Measurements from ENCODE around the gene ABCC4. TPM values are rescaled to one million over a fixed set of nuclear protein-coding genes. Genes with fewer than 3 reads are reported as not detected.

The ABCC4 gene
- total RNA-seq, 1 experiment from 2014 or later = 12.9 TPM

DNA sequence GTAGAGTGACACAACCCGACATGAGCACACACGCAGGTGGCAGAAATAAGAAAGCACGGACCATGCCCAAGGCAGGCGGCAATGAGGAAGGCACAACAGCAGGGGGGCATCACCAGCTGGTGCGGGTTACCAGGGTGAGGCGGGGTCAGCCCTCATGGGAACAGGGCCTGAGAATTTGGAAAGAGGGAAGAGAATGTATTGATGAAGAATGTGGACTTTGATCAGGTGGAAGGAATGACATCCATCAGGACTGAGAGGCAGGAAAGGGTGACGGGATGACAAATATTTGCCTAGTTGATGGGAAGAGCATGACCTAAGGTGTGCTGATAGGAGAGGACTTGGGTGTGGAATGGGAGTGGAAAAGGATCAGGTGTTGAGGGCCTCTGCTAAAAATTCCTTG, 177.5 kb downstream of the ABCC4 start:
- no peaks in the 10 kb centered on the region for H3K9me3 ChIP-seq (replicated peaks)
- DNase-seq (ENCODE audit: low read depth in 1 of 2, low spot score in 2 of 2) = no peak
- H3K27me3 ChIP-seq (replicated peaks) = no peaks in the 10 kb centered on the region
- H3K27ac ChIP-seq = no peak overlapping the region
- no peak overlapping the region for H3K4me3 ChIP-seq
- peaks cover 7% of the 10 kb centered on the region for H3K4me1 ChIP-seq (replicated peaks)
- no peaks in the 10 kb centered on the region for H3K36me3 ChIP-seq

DNA sequence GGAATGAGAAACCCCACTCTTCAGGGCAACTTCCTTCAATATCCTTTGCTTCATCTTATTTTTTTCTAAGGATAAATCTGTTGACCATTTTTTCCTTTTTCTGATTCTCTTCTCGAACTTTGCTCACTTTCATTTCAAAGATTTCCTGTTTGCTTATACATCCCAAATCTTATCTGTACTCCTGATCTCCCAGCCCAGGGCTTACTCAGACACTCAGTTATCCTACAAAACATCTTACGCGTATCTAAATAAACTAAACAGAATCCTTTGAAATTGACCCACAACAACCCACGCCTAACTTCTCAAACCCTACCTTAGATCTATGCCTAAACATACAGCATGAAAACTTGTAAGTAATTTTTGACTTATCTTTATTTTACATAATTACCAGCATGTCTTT, 179.2 kb downstream of the ABCC4 start:
- H3K4me3 ChIP-seq = no peak overlapping the region
- H3K4me1 ChIP-seq (replicated peaks) = no peaks in the 10 kb centered on the region; the same call in 1 of the 2 replicates
- no peak overlapping the region for H3K27ac ChIP-seq
- no peaks in the 10 kb centered on the region for H3K36me3 ChIP-seq
- DNase-seq (ENCODE audit: low read depth in 1 of 2, low spot score in 2 of 2) = peak in 1 of 2 experiments; percentile 14
- no peaks in the 10 kb centered on the region for H3K27me3 ChIP-seq (replicated peaks)
- H3K9me3 ChIP-seq (replicated peaks) = no peaks in the 10 kb centered on the region

DNA sequence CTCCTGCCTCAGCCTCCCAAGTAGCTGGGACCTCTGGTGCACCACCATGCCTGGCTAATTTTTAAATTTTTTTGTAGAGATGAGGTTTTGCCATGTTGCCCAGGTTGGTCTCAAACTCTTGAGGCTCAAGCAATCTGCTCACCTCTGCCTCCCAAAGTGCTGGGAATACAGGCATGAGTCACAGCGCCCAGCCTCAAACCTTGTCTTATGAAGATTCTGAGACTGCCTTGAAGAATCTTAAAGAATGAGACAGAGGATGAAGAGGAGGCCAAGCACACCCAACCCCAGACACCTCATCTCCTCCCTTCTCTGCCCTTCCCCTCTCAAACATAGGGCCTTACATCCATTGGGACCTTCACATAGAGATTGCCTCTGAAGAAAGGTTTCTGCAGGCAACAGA, 179.7 kb downstream of the ABCC4 start:
- DNase-seq (ENCODE audit: low read depth in 1 of 2, low spot score in 2 of 2) = no peak
- Histone ChIP-seq H3K4me1 (replicated peaks) (no peaks in the 10 kb centered on the region; the same call in 1 of the 2 replicates), H3K27me3 (replicated peaks) (no peaks in the 10 kb centered on the region), H3K4me3 (no peak overlapping the region), H3K27ac (no peak overlapping the region), H3K36me3 (no peaks in the 10 kb centered on the region), H3K9me3 (replicated peaks) (no peaks in the 10 kb centered on the region)

DNA sequence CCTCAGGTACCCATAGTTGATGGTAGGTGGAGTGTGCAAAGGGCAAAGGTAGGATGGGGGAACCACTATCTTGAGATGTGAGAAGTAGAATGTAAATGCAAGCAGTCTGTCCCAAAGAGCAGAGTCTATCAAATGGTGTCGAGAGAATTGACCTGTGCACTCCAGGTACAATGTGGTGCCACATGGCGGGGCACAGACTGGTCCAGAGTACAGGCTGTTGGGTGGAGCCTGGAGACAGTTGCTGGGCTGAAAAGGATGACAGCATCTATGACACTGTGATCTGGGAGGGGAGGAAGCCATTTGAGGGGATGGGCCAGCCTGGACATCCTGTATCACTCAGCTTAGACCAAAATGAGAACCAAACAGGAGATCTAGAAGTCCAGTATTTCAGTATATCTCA, 180.6 kb downstream of the ABCC4 start:
- Histone ChIP-seq H3K4me3 (no peak overlapping the region), H3K27ac (no peak overlapping the region), H3K36me3 (no peaks in the 10 kb centered on the region), H3K4me1 (replicated peaks) (no peaks in the 10 kb centered on the region; the same call in 1 of the 2 replicates), H3K27me3 (replicated peaks) (no peaks in the 10 kb centered on the region), H3K9me3 (replicated peaks) (no peaks in the 10 kb centered on the region)
- no peak for DNase-seq (ENCODE audit: low read depth in 1 of 2, low spot score in 2 of 2)

DNA sequence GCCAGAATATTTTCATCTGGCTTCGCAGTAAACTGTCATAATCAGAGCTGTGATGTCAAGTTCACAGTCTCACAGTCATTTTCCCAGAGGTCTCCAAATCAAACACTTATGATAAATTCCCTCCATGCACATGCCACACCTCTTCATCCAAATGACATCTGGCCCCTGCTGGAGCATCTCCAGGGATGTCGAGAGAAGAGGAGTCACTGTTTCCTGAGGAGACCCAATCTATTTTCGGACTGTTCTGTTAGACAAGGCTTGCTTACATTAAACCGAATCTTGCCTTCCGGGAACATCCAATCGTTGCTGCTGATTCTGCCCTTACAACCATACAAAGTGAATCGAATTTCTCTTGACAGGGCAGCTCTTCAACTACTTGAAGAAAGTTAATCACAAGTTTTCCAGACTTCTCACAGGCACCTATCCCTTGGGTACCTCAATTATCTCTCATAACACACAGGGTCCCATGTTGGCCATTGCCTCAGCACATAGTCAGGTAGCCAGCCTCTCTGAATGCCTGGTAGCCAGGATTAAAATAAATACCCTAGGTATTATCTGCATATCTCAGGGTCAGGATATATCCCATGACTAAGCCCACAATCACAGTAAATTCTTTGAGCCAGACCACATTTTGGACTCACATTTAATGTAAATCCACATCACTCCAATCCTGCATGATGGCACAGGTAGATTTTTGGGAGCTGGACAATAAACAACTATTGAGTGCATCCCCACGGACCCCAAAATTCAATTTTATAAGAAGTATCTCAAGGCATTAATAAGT, 182.5 kb downstream of the ABCC4 start:
- no peak overlapping the region for H3K4me3 ChIP-seq
- no peak for DNase-seq (ENCODE audit: low read depth in 1 of 2, low spot score in 2 of 2)
- no peaks in the 10 kb centered on the region; the same call in 1 of the 2 replicates for H3K4me1 ChIP-seq (replicated peaks)
- no peaks in the 10 kb centered on the region for H3K27me3 ChIP-seq (replicated peaks)
- no peaks in the 10 kb centered on the region for H3K36me3 ChIP-seq
- H3K9me3 ChIP-seq (replicated peaks) = no peaks in the 10 kb centered on the region
- H3K27ac ChIP-seq = no peak overlapping the region

DNA sequence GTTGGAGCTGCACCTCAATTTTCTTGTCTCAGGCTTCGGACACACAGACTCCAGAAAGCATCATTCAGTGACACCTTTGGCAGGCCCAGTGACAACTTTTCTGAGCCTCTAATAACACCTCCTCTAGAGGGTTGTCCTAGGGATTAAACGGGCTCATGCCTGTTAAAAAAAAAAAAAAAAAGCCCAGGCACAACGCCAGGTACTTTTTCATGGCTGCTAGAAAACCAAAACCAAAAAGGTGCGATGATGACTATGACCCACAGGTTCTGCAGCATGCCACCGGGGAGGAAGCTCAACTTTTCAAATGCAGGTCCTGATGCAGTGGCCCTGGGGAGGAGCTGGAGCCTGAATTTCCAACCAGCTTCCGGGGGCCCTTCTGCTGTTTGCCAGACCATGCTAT, 184.2 kb downstream of the ABCC4 start:
- DNase-seq (ENCODE audit: low read depth in 1 of 2, low spot score in 2 of 2) = no peak
- H3K27me3 ChIP-seq (replicated peaks) = no peaks in the 10 kb centered on the region
- H3K27ac ChIP-seq = no peak overlapping the region
- no peak overlapping the region for H3K4me3 ChIP-seq
- no peaks in the 10 kb centered on the region for H3K36me3 ChIP-seq
- no peaks in the 10 kb centered on the region for H3K9me3 ChIP-seq (replicated peaks)
- H3K4me1 ChIP-seq (replicated peaks) = no peaks in the 10 kb centered on the region; the same call in 1 of the 2 replicates

DNA sequence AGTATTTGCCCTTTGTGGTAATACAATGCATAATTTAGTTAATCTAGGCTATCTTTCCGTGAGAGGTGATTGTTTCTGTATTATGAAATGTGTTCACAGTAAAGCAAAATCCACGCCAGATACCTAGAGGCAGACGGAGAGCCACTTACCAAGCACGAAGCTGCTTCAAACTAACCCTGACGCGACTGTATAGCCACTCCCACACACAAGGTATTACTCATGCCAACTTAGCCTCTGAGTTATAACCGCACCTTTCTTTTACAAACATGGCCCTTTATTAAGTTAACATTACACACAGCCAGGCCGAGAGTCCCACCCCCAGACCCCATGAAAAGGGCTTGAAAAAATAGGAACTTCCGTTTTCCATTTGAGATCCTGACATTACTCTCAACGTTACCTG, 185.7 kb downstream of the ABCC4 start:
- H3K27ac ChIP-seq = no peak overlapping the region
- no peak overlapping the region for H3K4me3 ChIP-seq
- no peaks in the 10 kb centered on the region for H3K27me3 ChIP-seq (replicated peaks)
- H3K36me3 ChIP-seq = no peaks in the 10 kb centered on the region
- H3K4me1 ChIP-seq (replicated peaks) = no peaks in the 10 kb centered on the region
- DNase-seq (ENCODE audit: low read depth in 1 of 2, low spot score in 2 of 2) = no peak
- H3K9me3 ChIP-seq (replicated peaks) = no peaks in the 10 kb centered on the region

DNA sequence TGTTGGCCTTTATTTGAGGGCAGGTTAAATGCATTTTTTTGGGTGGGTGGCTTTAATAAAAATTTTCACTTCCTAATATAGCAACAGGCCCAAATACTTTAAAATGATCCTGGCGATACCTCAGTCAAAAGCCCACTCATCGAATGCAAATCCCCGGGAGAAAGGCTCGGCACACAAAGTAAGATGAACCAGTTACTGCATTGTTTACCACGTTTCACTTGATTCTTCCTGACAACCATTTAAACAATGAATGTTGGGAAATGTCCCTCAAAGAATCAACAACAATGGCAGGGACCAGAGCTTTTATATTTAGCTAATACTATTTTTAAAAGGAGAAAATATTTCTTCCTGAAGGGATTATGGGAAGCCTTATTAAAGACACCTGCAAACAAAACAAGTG, 187.7 kb downstream of the ABCC4 start:
- no peaks in the 10 kb centered on the region for H3K4me1 ChIP-seq (replicated peaks)
- no peak for DNase-seq (ENCODE audit: low read depth in 1 of 2, low spot score in 2 of 2)
- no peak overlapping the region for H3K27ac ChIP-seq
- no peak overlapping the region for H3K4me3 ChIP-seq
- no peaks in the 10 kb centered on the region for H3K9me3 ChIP-seq (replicated peaks)
- no peaks in the 10 kb centered on the region for H3K27me3 ChIP-seq (replicated peaks)
- H3K36me3 ChIP-seq = no peaks in the 10 kb centered on the region

DNA sequence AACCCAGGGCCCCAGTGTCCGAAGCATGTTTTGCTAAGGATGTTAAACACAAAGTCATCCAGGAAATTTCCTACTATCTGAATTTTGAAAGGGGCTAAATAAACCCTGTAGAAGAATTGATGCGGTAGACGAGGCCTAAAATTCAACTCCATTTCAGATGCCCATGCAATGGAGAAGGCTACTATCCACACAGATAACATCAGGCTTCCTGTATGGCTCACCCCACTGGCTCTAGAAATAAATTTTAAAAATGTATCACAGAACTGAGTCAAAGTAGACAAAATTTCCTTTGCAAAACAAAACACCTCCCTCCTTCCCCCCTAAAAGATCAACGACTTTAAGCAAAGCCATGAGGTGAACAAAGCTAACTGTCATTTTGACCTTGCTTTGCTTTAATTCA, 188.4 kb downstream of the ABCC4 start:
- Histone ChIP-seq H3K36me3 (no peaks in the 10 kb centered on the region), H3K27me3 (replicated peaks) (no peaks in the 10 kb centered on the region), H3K9me3 (replicated peaks) (no peaks in the 10 kb centered on the region)

DNA sequence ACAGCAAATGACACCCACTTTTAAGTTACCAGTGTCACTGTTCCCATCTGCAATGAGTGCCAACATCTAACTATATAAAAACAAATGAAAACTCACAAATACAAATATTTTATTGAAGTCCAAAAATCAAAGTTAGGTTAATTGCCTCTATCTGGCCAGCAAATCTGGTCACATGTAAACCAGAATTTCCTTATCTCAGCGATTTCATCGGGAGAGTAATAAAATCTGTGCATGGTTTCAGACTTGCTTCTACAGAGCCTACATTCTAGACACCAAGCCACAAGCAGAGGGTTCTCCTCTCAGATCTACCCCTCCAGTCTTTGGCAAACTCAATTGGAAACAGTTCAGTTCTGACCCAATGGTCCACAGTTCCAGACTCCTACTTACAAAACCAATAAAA, 189.6 kb downstream of the ABCC4 start:
- Histone ChIP-seq H3K27ac (no peak overlapping the region), H3K36me3 (no peaks in the 10 kb centered on the region), H3K4me1 (replicated peaks) (no peaks in the 10 kb centered on the region), H3K27me3 (replicated peaks) (no peaks in the 10 kb centered on the region), H3K9me3 (replicated peaks) (no peaks in the 10 kb centered on the region), H3K4me3 (no peak overlapping the region)
- no peak for DNase-seq (ENCODE audit: low read depth in 1 of 2, low spot score in 2 of 2)

More for the DNA sequence above, 188.4 kb downstream of the ABCC4 start:
- no peaks in the 10 kb centered on the region for H3K4me1 ChIP-seq (replicated peaks)
- H3K27ac ChIP-seq = no peak overlapping the region
- no peak overlapping the region for H3K4me3 ChIP-seq
- DNase-seq (ENCODE audit: low read depth in 1 of 2, low spot score in 2 of 2) = no peak

DNA sequence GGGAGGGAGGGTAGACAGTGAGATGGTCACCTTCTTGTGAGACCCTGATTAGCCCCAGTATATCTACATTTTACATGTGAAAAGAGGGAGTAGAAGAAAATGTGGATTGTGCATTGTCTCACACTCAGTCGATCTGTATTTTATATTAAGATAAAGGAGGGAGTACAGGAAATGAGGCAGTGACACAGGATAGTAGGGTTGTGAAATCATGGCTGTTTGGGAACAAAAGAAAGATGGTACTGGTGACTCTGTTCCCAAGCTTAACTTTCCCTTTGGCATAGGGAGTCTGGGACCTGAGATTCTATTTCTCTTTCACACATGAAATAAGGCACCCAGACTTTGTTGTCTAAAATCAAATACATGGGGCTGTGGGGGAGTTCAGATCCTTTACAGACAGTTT, 194.7 kb downstream of the ABCC4 start:
- Histone ChIP-seq H3K27me3 (replicated peaks) (no peaks in the 10 kb centered on the region), H3K36me3 (no peaks in the 10 kb centered on the region), H3K4me1 (replicated peaks) (peaks cover 4% of the 10 kb centered on the region), H3K27ac (no peak overlapping the region), H3K9me3 (replicated peaks) (no peaks in the 10 kb centered on the region), H3K4me3 (no peak overlapping the region)
- DNase-seq (ENCODE audit: low read depth in 1 of 2, low spot score in 2 of 2) = no peak

DNA sequence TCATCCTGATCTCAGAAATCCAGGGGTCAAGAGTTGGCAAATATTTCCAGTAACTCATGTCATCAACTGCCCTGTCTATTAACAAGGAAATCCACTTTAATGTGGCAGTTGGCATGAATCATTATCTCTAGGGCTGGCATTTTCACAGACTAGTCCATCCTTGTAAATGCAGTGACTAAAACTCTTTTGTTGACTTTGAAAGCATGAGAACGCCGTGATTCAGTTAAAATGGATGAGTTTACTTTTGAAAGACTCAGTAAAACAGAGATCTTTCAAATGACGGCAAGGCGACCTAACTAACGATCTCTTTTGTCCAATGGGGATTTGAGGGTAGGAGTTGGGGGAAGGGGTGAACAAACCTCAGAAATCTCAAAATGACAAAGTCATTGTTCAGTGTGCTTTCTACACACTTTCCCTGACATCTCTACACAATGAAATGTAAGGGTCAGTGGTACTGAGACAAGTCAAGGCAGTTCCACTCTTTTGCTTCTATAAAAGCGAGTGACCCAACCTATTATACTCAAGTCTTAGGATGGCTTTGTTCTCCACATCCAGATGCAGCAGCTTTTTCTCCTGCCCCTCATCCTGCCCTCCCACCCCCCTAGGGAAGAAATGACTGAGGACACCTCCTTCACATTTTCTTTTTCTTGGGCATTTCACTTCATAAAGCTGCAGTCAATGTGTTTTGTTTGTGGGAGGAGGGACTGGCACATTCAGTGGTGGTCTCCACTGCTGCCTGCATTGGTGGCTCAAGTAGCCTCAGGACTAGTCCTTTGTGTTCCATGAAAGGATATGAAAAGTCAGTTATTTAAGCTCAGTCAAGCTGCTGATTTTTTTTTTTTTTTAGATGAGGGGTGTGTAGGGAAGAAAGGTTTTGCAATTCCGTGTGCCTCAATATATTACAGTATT, 200.5 kb downstream of the ABCC4 start:
- Histone ChIP-seq H3K9me3 (replicated peaks) (no peaks in the 10 kb centered on the region), H3K4me1 (replicated peaks) (peaks cover 31% of the 10 kb centered on the region)
- DNase-seq (ENCODE audit: low read depth in 1 of 2, low spot score in 2 of 2) = peak; percentile 50 to 80

DNA sequence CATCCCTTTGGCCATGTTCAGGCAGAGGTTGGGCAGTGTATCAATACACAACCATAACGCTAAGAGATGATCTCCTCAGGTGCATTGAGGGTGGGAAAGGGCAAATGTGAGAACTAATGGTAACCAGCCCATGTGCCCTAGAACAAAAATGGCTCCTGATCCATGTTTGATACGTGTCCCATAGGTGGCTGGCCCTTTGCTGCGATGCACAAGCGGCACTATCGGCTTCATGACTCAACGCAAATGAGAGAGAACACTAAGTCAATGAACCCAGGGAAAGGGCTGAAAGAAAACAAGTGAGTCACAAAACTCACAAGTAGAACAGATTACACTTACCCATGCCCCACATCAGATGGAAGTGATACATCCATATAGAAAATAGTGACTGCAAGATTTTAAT, 201.7 kb downstream of the ABCC4 start:
- Histone ChIP-seq H3K27ac (peak overlapping the region; percentile 94), H3K27me3 (replicated peaks) (no peaks in the 10 kb centered on the region), H3K4me3 (no peak overlapping the region), H3K9me3 (replicated peaks) (no peaks in the 10 kb centered on the region), H3K4me1 (replicated peaks) (peaks cover 31% of the 10 kb centered on the region), H3K36me3 (no peaks in the 10 kb centered on the region)
- DNase-seq (ENCODE audit: low read depth in 1 of 2, low spot score in 2 of 2) = peak in 1 of 2 experiments; percentile 51

More for the DNA sequence above, 200.5 kb downstream of the ABCC4 start:
- Histone ChIP-seq H3K27ac (peak overlapping the region; percentile 94), H3K4me3 (no peak overlapping the region), H3K27me3 (replicated peaks) (no peaks in the 10 kb centered on the region), H3K36me3 (no peaks in the 10 kb centered on the region)

DNA sequence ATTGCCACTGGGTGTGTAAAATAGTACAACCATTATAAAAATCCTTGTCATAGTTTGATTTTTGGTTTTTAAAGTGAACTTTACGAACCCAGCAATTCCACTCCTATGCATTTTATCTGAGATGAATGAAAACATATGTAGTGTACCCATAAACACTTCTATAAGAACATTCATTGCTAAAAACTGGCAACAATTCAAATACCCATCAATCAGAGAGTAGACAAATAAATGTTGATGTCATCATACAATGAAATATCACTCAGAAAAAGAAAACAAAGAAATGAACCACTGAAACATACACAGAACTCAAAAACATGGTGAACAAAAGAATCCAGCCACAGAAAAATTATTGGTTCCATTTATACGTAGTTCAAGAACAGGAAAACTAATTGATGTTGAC, 202.3 kb downstream of the ABCC4 start:
- no peak overlapping the region for H3K4me3 ChIP-seq
- H3K36me3 ChIP-seq = no peaks in the 10 kb centered on the region
- no peaks in the 10 kb centered on the region for H3K9me3 ChIP-seq (replicated peaks)
- H3K27me3 ChIP-seq (replicated peaks) = no peaks in the 10 kb centered on the region
- no peak for DNase-seq (ENCODE audit: low read depth in 1 of 2, low spot score in 2 of 2)
- H3K4me1 ChIP-seq (replicated peaks) = peaks cover 31% of the 10 kb centered on the region
- peak overlapping the region; percentile 94 for H3K27ac ChIP-seq
